ENCODE measurements around the gene OSBPL8. TPM values are rescaled to one million over a fixed set of nuclear protein-coding genes. Genes with fewer than 3 reads are reported as not detected.
"Not testable (repeated sequence)": the region's sequence is repeated elsewhere in the genome, so short reads cannot be mapped to it uniquely, and the experiment has no call there.

The OSBPL8 gene
- total RNA-seq, 4 donors from 2014 or later = 50.0 to 55.0 (median 54.7) TPM

- Histone ChIP-seq H3K4me3 (no peak overlapping the region), H3K9me3 (no peaks in the 10 kb centered on the region), H3K4me1 (no peaks in the 10 kb centered on the region), H3K27me3 (no peaks in the 10 kb centered on the region), H3K36me3 (peaks cover 0 to 66% (median 41%) of the 10 kb centered on the region in 4 donors), H3K27ac (replicated peaks in 1 of 4) (no peak overlapping the region)
- intact Hi-C loops (cut with DNase I) = no loop called here
- TF ChIP-seq EP300 (IDR thresholded peaks at IDR 0.05) = no peak
- DNase-seq (ENCODE audit: extremely low spot score) = no peak
Observed at GRCh38 chr12:76375939-76376338, 183.6 kb downstream of the OSBPL8 start.

- Histone ChIP-seq H3K36me3 (peaks cover 0 to 69% (median 44%) of the 10 kb centered on the region in 4 donors), H3K4me3 (no peak overlapping the region), H3K9me3 (no peaks in the 10 kb centered on the region), H3K4me1 (no peaks in the 10 kb centered on the region), H3K27me3 (no peaks in the 10 kb centered on the region), H3K27ac (replicated peaks in 1 of 4) (no peak overlapping the region)
- intact Hi-C loops (cut with DNase I) = no loop called here
- WGBS = 94% methylated on average over 1 of the region's 1 CpG
- DNase-seq (ENCODE audit: extremely low spot score) = no peak
- no peak for TF ChIP-seq EP300 (IDR thresholded peaks at IDR 0.05)
- TF ChIP-seq CTCF (IDR thresholded peaks at IDR 0.05) = no peak
- no peak for TF ChIP-seq POLR2A (IDR thresholded peaks at IDR 0.05; ENCODE audit: low read depth)
- TF ChIP-seq POLR2AphosphoS5 (IDR thresholded peaks at IDR 0.05) = no peak
Observed at GRCh38 chr12:76375470-76375869, 184.1 kb downstream of the OSBPL8 start.

GRCh38 chr12:76374386-76375020 lies 185.1 kb downstream of the OSBPL8 start:
- TF ChIP-seq EP300 (IDR thresholded peaks at IDR 0.05) (no peak), CTCF (IDR thresholded peaks at IDR 0.05) (no peak), POLR2AphosphoS5 (IDR thresholded peaks at IDR 0.05) (no peak), POLR2A (IDR thresholded peaks at IDR 0.05; ENCODE audit: low read depth) (no peak)
- Histone ChIP-seq H3K9me3 (no peaks in the 10 kb centered on the region), H3K27me3 (no peaks in the 10 kb centered on the region), H3K4me3 (no peak overlapping the region), H3K36me3 (peaks cover 0 to 79% (median 50%) of the 10 kb centered on the region in 4 donors), H3K27ac (replicated peaks in 1 of 4) (no peak overlapping the region), H3K4me1 (no peaks in the 10 kb centered on the region)
- WGBS = 89% methylated on average over 1 of the region's 1 CpG
- DNase-seq (ENCODE audit: extremely low spot score) = no peak
- intact Hi-C loops (cut with DNase I) = no loop called here

- no peak for TF ChIP-seq CTCF (IDR thresholded peaks at IDR 0.05)
- TF ChIP-seq EP300 (IDR thresholded peaks at IDR 0.05) = no peak
- no peak for TF ChIP-seq POLR2AphosphoS5 (IDR thresholded peaks at IDR 0.05)
- no peak for TF ChIP-seq POLR2A (IDR thresholded peaks at IDR 0.05; ENCODE audit: low read depth)
- WGBS = 100% methylated on average over 1 of the region's 1 CpG
- Histone ChIP-seq H3K27ac (replicated peaks in 1 of 4) (no peak overlapping the region), H3K4me1 (no peaks in the 10 kb centered on the region), H3K4me3 (no peak overlapping the region), H3K9me3 (peaks cover 0 to 6% (median 0%) of the 10 kb centered on the region in 4 donors), H3K27me3 (no peaks in the 10 kb centered on the region), H3K36me3 (peaks cover 10 to 83% (median 52%) of the 10 kb centered on the region in 4 donors)
- intact Hi-C loops (cut with DNase I) = no loop called here
- DNase-seq (ENCODE audit: extremely low spot score) = no peak
Observed at GRCh38 chr12:76368230-76368629, 191.3 kb downstream of the OSBPL8 start.

- 97% methylated on average over 1 of the region's 1 CpG for WGBS
- Histone ChIP-seq H3K4me3 (no peak overlapping the region), H3K4me1 (no peaks in the 10 kb centered on the region), H3K36me3 (peaks cover 10 to 70% (median 44%) of the 10 kb centered on the region in 4 donors), H3K9me3 (peaks cover 0 to 6% (median 0%) of the 10 kb centered on the region in 4 donors), H3K27me3 (no peaks in the 10 kb centered on the region), H3K27ac (replicated peaks in 1 of 4) (no peak overlapping the region)
- intact Hi-C loops (cut with DNase I) = no loop called here
- TF ChIP-seq EP300 (IDR thresholded peaks at IDR 0.05) = no peak
- no peak for TF ChIP-seq POLR2A (IDR thresholded peaks at IDR 0.05; ENCODE audit: low read depth)
- no peak for TF ChIP-seq POLR2AphosphoS5 (IDR thresholded peaks at IDR 0.05)
- DNase-seq (ENCODE audit: extremely low spot score) = no peak
Observed at GRCh38 chr12:76366163-76366562, 193.4 kb downstream of the OSBPL8 start.

- intact Hi-C loops (cut with DNase I); H3K27ac ChIP-seq (replicated peaks in 1 of 4); H3K9me3 ChIP-seq; H3K4me3 ChIP-seq; DNase-seq (ENCODE audit: extremely low spot score); H3K27me3 ChIP-seq; H3K4me1 ChIP-seq: not testable (repeated sequence)
- WGBS = 90% methylated on average over 5 of the region's 5 CpGs
- H3K36me3 ChIP-seq = peaks cover 10 to 57% (median 32%) of the 10 kb centered on the region in 4 donors
Observed at GRCh38 chr12:76364131-76364530, 195.4 kb downstream of the OSBPL8 start.

Measured in esophagus muscularis mucosa (tissue), 4 donors.